ENCODE measurements around the gene PDGFRB.

The PDGFRB gene

GRCh38 chr5:150166650-150167511 lies 11.2 kb upstream of the PDGFRB start, which contains the start of gene CDX1:
TSS of gene CDX1 (plus strand) at chr5:150166778. CDS start at chr5:150166877, 99 bp downstream.
- H3K27me3 ChIP-seq, result peaks cover 0 to 7% of the 10 kb centered on the region in 2 donors
- TF ChIP-seq, protein P1, sequence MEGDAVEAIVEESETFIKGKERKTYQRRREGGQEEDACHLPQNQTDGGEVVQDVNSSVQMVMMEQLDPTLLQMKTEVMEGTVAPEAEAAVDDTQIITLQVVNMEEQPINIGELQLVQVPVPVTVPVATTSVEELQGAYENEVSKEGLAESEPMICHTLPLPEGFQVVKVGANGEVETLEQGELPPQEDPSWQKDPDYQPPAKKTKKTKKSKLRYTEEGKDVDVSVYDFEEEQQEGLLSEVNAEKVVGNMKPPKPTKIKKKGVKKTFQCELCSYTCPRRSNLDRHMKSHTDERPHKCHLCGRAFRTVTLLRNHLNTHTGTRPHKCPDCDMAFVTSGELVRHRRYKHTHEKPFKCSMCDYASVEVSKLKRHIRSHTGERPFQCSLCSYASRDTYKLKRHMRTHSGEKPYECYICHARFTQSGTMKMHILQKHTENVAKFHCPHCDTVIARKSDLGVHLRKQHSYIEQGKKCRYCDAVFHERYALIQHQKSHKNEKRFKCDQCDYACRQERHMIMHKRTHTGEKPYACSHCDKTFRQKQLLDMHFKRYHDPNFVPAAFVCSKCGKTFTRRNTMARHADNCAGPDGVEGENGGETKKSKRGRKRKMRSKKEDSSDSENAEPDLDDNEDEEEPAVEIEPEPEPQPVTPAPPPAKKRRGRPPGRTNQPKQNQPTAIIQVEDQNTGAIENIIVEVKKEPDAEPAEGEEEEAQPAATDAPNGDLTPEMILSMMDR (IDR thresholded peaks at IDR 0.05), result no peak
- H3K4me1 ChIP-seq, result peaks cover 0 to 28% (median 17%) of the 10 kb centered on the region in 4 donors
- H3K4me3 ChIP-seq, result no peak within 1 kb of the TSS
- H3K36me3 ChIP-seq, result no peaks in the 10 kb centered on the region
- no peaks in the 10 kb centered on the region for H3K9me3 ChIP-seq
- intact Hi-C loops (cut with DNase I; ENCODE audit: low total_unique reads), result no loop called here
- no peak within 1 kb of the TSS for H3K27ac ChIP-seq
- DNase-seq, result no peak

GRCh38 chr5:150166037-150166649 lies 10.5 kb upstream of the PDGFRB start:
- TF ChIP-seq, protein P1 (IDR thresholded peaks at IDR 0.05), result no peak
- intact Hi-C loops (cut with DNase I; ENCODE audit: low total_unique reads), result no loop called here
- peaks cover 0 to 7% of the 10 kb centered on the region in 2 donors for H3K27me3 ChIP-seq
- H3K4me1 ChIP-seq, result peaks cover 0 to 36% (median 22%) of the 10 kb centered on the region in 4 donors
- no peak overlapping the region for H3K4me3 ChIP-seq
- no peak overlapping the region for H3K27ac ChIP-seq
- DNase-seq, result no peak
- H3K9me3 ChIP-seq, result no peaks in the 10 kb centered on the region
- no peaks in the 10 kb centered on the region for H3K36me3 ChIP-seq

DNA sequence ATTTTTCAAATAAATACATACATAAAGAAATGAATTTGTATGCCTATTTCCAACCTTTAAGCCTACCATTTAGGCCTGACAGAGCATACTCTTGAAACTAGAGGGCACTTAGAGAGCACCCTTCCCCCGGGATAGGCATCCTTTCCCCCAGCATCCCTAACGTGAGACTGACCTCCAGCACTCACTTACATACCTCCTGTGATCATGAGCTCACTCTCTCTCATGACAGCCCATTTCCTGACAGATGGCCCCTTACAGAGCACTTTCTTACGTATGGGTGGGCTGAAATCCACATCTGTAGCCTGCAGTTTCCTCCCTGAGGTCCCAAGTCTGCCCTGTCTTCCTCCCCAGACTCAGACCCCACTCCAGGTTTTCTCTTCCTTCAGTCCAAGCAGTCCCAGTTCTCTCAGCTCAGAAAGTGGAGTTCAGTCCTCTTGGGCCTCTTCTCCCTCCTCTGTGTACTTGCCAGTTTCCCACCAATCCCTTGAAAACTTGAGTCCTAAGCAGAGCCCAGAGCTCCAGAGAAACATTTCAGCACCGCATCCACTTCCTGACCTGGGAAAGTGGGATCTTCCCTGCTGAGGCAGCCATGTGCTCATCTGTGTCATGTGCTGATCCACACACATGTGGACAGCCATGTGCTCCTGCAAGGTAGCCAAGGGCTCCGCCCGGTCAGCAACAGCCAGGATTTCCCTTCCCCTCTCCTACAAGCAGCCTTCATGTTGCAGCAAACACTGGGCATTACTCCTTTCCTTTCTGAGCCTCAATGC lies 8.8 kb upstream of the PDGFRB start:
- Histone ChIP-seq H3K4me3 (no peak overlapping the region), H3K36me3 (no peaks in the 10 kb centered on the region), H3K27ac (peak overlapping the region; percentile 53 to 63), H3K4me1 (peaks cover 0 to 53% (median 39%) of the 10 kb centered on the region in 4 donors), H3K27me3 (peaks cover 0 to 7% of the 10 kb centered on the region in 2 donors), H3K9me3 (no peaks in the 10 kb centered on the region)
- DNase-seq, result peak in 1 of 2 donors; percentile 69
- intact Hi-C loops (cut with DNase I; ENCODE audit: low total_unique reads), result loop anchor here (5.0 kb wide), 1 partner anchor 37 kb away; no protein-coding TSS in a partner anchor
- TF ChIP-seq, protein P1 (IDR thresholded peaks at IDR 0.05), result no peak

DNA sequence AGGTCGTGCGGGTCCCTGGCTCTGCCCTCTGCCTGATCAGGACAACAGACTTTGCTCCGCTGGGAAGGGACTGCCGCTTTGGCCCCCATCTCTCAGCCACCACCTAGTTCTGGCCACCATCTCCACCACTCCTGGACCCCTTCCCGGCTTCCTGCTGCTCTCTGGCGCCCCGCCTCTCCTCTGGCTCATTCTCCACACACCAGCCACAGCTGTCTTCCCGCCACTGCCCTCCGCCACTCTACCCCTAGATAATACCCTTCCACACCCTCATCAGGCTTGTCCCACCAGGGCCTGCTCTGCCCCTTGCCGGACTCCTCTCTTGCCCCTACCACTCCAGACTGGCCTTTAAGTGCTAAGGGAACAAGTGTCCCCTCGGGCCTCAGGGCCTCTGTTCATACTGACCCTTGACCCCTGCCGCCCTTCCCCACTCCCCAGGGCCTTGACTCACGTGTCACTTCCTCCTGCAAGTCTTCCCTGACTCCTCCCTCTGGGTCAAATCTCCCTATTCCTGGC lies 8.0 kb upstream of the PDGFRB start:
- intact Hi-C loops (cut with DNase I; ENCODE audit: low total_unique reads), result loop anchor here (5.0 kb wide), 1 partner anchor 36 kb away; no protein-coding TSS in a partner anchor
- peak; percentile 85 to 90 for DNase-seq
- Histone ChIP-seq H3K27ac (peak overlapping the region; percentile 53 to 63), H3K4me1 (peaks cover 0 to 61% (median 46%) of the 10 kb centered on the region in 4 donors), H3K4me3 (no peak overlapping the region), H3K27me3 (peaks cover 0 to 7% of the 10 kb centered on the region in 2 donors), H3K36me3 (no peaks in the 10 kb centered on the region), H3K9me3 (no peaks in the 10 kb centered on the region)
- TF ChIP-seq, protein P1 (IDR thresholded peaks at IDR 0.05), result peak; percentile 29 to 35

GRCh38 chr5:150163035-150163434 lies 7.4 kb upstream of the PDGFRB start:
- H3K27me3 ChIP-seq, result peaks cover 0 to 7% of the 10 kb centered on the region in 2 donors
- peaks cover 0 to 67% (median 52%) of the 10 kb centered on the region in 4 donors for H3K4me1 ChIP-seq
- no peaks in the 10 kb centered on the region for H3K36me3 ChIP-seq
- no peak for DNase-seq
- intact Hi-C loops (cut with DNase I; ENCODE audit: low total_unique reads), result loop anchor here (5.0 kb wide), 1 partner anchor 36 kb away; no protein-coding TSS in a partner anchor
- TF ChIP-seq, protein P1 (IDR thresholded peaks at IDR 0.05), result no peak
- H3K27ac ChIP-seq, result peak overlapping the region; percentile 53 to 63
- H3K4me3 ChIP-seq, result no peak overlapping the region
- no peaks in the 10 kb centered on the region for H3K9me3 ChIP-seq
